Hepatocyte (in vitro differentiated cells): ENCODE measurements around the gene SORT1. TPM values are rescaled to one million over a fixed set of nuclear protein-coding genes. Genes with fewer than 3 reads are reported as not detected.

ENCODE experiments used
- DNase-seq: peaks from one replicate; pipeline ENCODE4 v3.0.0-alpha.2; 2016; ENCODE audit warnings: low spot score
- H2AFZ ChIP-seq: fragments of 200-600 bp; sonication (generic); 2 replicates; pipeline ENCODE4 v1.6.0; 2016; ENCODE audit warnings: antibody characterized with exemption, mild to moderate bottlenecking
- H3K27ac ChIP-seq: fragments of 200-600 bp; sonication (generic); 2 replicates; pipeline ENCODE4 v1.5.1; 2016; ENCODE audit warnings: mild to moderate bottlenecking
- H3K27me3 ChIP-seq: fragments of 200-600 bp; sonication (generic); 2 replicates; pipeline ENCODE4 v1.6.1; 2016
- H3K36me3 ChIP-seq: fragments of 200-600 bp; sonication (generic); replicated peaks from 2 replicates; pipeline ENCODE4 v1.5.1; 2016; ENCODE audit warnings: low read depth; ENCODE audit not compliant: insufficient read depth
- H3K4me1 ChIP-seq: fragments of 200-600 bp; sonication (generic); 2 replicates; pipeline ENCODE4 v1.5.1; 2016; ENCODE audit warnings: mild to moderate bottlenecking, moderate library complexity; ENCODE audit not compliant: insufficient read depth
- H3K4me2 ChIP-seq: fragments of 200-600 bp; sonication (generic); 2 replicates; pipeline ENCODE4 v1.6.0; 2016
- H3K4me3 ChIP-seq: fragments of 200-600 bp; sonication (generic); 2 replicates; pipeline ENCODE4 v1.5.1; 2016; ENCODE audit warnings: mild to moderate bottlenecking
- H3K79me2 ChIP-seq: fragments of 200-600 bp; sonication (generic); 2 replicates; pipeline ENCODE4 v1.6.0; 2017; ENCODE audit warnings: mild to moderate bottlenecking
- H3K9me2 ChIP-seq: fragments of 200-600 bp; sonication (generic); replicated peaks from 2 replicates; pipeline ENCODE4 v1.6.0; 2017; ENCODE audit warnings: mild to moderate bottlenecking; ENCODE audit not compliant: insufficient read depth
- H3K9me3 ChIP-seq: fragments of 200-600 bp; sonication (generic); 2 replicates; pipeline ENCODE4 v1.5.1; 2016; ENCODE audit warnings: low read depth, mild to moderate bottlenecking
- H4K20me1 ChIP-seq: fragments of 200-600 bp; sonication (generic); 2 replicates; pipeline ENCODE4 v1.6.0; 2016; ENCODE audit warnings: mild to moderate bottlenecking; ENCODE audit not compliant: insufficient read depth, poor library complexity, severe bottlenecking
- EZH2 ChIP-seq: fragments of 200-600 bp; sonication (generic); IDR thresholded peaks from 2 replicates; pipeline ENCODE4 v1.6.1; 2016; ENCODE audit warnings: antibody characterized with exemption, mild to moderate bottlenecking, borderline replicate concordance
- EZH2phosphoT487 ChIP-seq: fragments of 200-600 bp; sonication (generic); IDR thresholded peaks from one replicate; pipeline ENCODE4 v1.6.1; 2018; ENCODE audit warnings: antibody characterized with exemption, mild to moderate bottlenecking, low read depth, moderate library complexity; ENCODE audit not compliant: unreplicated experiment, severe bottlenecking
- WGBS: methylation state at CpG from one replicate; pipeline ENCODE4 v1.1.6; 2016; ENCODE audit warnings: low lambda C conversion rate; ENCODE audit errors: missing lambda C conversion rate; 5-methylcytosine and 5-hydroxymethylcytosine counted together
- polyA plus RNA-seq: library from polyadenylated mRNA; unstranded; fragments of >200 nt; fragmentation: Nextera tagmentation; extraction: Ambion mirVana; gene quantifications from 2 replicates; pipeline ENCODE4 v1.2.1, GENCODE V29; 2016
- total RNA-seq: library from RNA; depleted of rRNA; stranded (reverse); fragments of >200 nt; gene quantifications from 2 replicates; pipeline ENCODE4 v1.2.3, GENCODE V29; 2014
- TF ChIP-seq, protein P1 (sequence below): fragments of 200-600 bp; sonication (generic); IDR thresholded peaks from 2 replicates; pipeline ENCODE4 v1.5.1; 2016; ENCODE audit warnings: antibody characterized with exemption, mild to moderate bottlenecking; ENCODE audit not compliant: poor library complexity

Gene SORT1
- total and polyA plus RNA-seq, 2 experiments from 2014 or later = 43.7 to 59.3 TPM

DNA sequence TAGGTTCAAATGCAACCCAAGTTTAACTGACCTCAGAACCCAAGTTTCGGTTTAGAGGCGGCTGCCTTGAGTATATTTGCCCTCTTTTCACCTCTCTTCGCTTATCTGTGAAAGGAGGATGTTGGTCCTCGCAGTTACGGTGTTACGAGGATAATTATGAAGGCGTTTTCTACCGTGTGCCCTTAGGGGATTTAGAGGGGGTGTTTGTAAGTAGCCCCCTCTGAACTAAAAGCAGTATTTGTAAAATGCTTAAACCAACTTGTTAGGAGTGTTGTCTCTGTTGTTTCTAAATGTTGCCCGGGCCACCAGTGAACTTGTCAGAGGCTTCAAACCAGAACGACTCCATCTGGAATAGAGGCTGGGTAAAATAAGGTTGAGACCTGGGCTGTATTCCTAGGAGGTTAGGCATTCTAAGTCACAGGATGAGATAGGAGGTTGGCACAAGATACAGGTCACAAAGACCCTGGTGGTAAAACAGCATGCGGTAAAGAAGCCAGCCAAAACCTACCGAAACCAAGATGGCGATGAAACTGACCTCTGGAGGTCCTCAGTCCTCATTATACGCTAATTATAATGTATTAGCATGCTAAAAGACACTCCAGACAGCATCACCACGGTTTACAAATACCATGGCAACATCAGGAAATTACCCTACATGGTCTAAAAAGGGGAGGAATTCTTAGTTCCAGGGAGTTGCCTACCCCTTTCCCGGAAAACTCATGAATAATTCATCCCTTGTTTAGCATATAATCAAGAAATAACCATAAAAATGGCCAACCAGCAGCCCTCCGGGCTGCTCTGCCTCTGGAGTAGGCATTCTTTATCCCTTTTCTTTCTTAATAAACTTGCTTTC is 113.7 kb downstream of the SORT1 start:
- peaks cover 8% of the 10 kb centered on the region for H3K4me1 ChIP-seq
- H3K9me3 ChIP-seq = no peaks in the 10 kb centered on the region
- 51% methylated on average over 17 of the region's 17 CpGs for WGBS
- no peaks in the 10 kb centered on the region for H3K27me3 ChIP-seq
- peak overlapping the region; percentile 73 for H2AFZ ChIP-seq
- peaks cover 14% of the 10 kb centered on the region for H3K79me2 ChIP-seq
- H3K9me2 ChIP-seq = no peaks in the 10 kb centered on the region
- H4K20me1 ChIP-seq = no peaks in the 10 kb centered on the region
- peak overlapping the region; percentile 76 for H3K4me2 ChIP-seq
- TF ChIP-seq EZH2phosphoT487 (no peak), EZH2 (no peak)
- TF ChIP-seq, protein P1, sequence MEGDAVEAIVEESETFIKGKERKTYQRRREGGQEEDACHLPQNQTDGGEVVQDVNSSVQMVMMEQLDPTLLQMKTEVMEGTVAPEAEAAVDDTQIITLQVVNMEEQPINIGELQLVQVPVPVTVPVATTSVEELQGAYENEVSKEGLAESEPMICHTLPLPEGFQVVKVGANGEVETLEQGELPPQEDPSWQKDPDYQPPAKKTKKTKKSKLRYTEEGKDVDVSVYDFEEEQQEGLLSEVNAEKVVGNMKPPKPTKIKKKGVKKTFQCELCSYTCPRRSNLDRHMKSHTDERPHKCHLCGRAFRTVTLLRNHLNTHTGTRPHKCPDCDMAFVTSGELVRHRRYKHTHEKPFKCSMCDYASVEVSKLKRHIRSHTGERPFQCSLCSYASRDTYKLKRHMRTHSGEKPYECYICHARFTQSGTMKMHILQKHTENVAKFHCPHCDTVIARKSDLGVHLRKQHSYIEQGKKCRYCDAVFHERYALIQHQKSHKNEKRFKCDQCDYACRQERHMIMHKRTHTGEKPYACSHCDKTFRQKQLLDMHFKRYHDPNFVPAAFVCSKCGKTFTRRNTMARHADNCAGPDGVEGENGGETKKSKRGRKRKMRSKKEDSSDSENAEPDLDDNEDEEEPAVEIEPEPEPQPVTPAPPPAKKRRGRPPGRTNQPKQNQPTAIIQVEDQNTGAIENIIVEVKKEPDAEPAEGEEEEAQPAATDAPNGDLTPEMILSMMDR = no peak
- DNase-seq = no peak
- peak overlapping the region; percentile 75 for H3K27ac ChIP-seq
- no peaks in the 10 kb centered on the region for H3K36me3 ChIP-seq
- H3K4me3 ChIP-seq = peak overlapping the region; percentile 12

DNA sequence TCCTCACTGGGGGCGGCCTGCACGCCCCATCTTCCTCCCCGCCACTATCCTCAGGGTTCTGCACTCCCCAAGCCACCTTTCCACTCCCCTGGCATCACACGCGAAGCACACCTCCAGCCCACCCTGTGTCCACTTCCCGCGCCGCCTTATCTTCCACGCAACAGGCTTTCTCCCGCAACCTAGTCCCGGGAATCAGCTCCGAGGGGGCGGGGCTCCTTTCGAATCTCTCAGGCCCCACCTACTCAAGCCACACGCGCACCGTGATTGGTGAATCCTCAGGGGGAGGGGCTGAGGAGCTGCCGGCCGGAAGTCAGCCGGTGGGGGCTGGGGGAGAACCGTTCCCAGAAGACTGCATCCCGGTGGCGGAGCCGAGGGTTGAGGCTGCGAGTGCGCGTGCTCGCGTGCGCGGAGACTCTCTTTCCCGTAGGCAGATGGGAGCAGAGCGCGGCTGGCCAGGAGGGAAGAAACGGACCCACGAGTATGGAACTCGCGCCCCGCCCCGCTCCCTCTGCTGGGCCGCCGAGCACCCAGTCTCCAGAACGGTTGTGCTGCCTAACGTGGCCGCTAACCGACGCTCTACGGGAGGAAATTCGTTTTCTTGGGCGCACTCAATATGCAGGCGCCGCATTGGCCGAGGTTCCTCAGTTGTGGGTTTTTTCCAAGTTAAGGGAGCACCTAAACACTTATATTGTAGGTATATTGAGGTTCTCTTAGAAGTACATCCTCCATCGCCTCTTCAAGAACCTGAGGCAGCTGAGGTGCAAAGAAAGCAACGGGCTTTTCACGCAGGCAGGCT is 114.6 kb downstream of the SORT1 start, which contains the start of gene PSRC1:
Gene PSRC1 (minus strand): TSS at position 194 of the 796 bp plus-strand sequence.
- H3K9me2 ChIP-seq = no peaks in the 10 kb centered on the region
- peak within 1 kb of the TSS; percentile 75 for H3K27ac ChIP-seq
- H3K79me2 ChIP-seq = peaks cover 14% of the 10 kb centered on the region
- 3% methylated on average over 55 of the region's 56 CpGs for WGBS
- H3K4me3 ChIP-seq = peak within 1 kb of the TSS; percentile 27
- no peaks in the 10 kb centered on the region for H3K27me3 ChIP-seq
- peak within 1 kb of the TSS; percentile 73 for H2AFZ ChIP-seq
- no peaks in the 10 kb centered on the region for H3K9me3 ChIP-seq
- peak within 1 kb of the TSS; percentile 76 for H3K4me2 ChIP-seq
- H3K36me3 ChIP-seq = no peaks in the 10 kb centered on the region
- DNase-seq = peak; percentile 98
- TF ChIP-seq EZH2phosphoT487 = no peak
- TF ChIP-seq, protein P1 = peak; percentile 54
- peaks cover 8% of the 10 kb centered on the region for H3K4me1 ChIP-seq
- H4K20me1 ChIP-seq = no peaks in the 10 kb centered on the region

DNA sequence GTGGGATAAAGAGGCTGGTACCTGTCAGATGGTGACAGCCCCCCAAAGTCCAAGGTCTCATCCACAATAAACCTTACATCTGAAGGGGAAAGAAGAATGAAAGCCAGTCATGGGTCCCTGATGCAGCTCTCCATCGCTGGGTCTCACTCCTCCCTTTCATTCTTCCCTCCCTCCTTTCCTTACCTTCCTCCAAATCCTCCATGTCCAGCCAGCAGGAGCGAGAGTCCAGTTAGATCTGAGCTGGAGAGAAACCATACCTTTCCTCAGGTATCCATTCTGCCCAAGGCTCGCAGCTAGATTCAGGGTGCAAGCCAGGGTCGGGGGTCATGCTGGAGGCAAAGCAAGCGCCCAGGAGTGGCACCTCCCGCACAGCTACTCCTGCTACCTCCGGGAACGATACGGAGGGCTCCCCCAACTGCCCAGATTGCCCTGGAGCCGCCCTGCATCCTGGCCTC is 115.2 kb downstream of the SORT1 start:
- TF ChIP-seq, protein P1 = no peak
- TF ChIP-seq EZH2phosphoT487 = no peak
- peak overlapping the region; percentile 76 for H3K4me2 ChIP-seq
- H3K27ac ChIP-seq = no peak overlapping the region
- peak overlapping the region; percentile 19 for H2AFZ ChIP-seq
- H3K4me1 ChIP-seq = peaks cover 8% of the 10 kb centered on the region
- no peak for DNase-seq
- WGBS = 4% methylated on average over 10 of the region's 10 CpGs
- no peaks in the 10 kb centered on the region for H3K36me3 ChIP-seq
- no peaks in the 10 kb centered on the region for H4K20me1 ChIP-seq
- no peaks in the 10 kb centered on the region for H3K27me3 ChIP-seq
- H3K9me2 ChIP-seq = no peaks in the 10 kb centered on the region
- H3K4me3 ChIP-seq = peak overlapping the region; percentile 27
- no peaks in the 10 kb centered on the region for H3K9me3 ChIP-seq
- peaks cover 14% of the 10 kb centered on the region for H3K79me2 ChIP-seq
